Ovary (tissue), 3 donors: ENCODE results near the gene PEAK1.

Experiments used
- POLR2A ChIP-seq: fragments of 450-650 bp; IDR thresholded peaks from one replicate; pipeline ENCODE4 v1.6.1; 2017; ENCODE audit warnings: antibody characterized with exemption, mild to moderate bottlenecking, moderate library complexity
- TF ChIP-seq, protein P1 (sequence below), 3 donors: fragments of 450-650 bp in 2 of 3; fragments of 200-600 bp in 1 of 3; IDR thresholded peaks; one replicate each; pipeline versions ENCODE4 v1.5.1 to v1.8.0; 2016 to 2022; ENCODE audit warnings: antibody characterized with exemption in 3 of 3, mild to moderate bottlenecking in 1 of 3
- donor health status: DM: no; HTN: no; CAD: no.

GRCh38 chr15:77409259-77410156, 10.4 kb downstream of the PEAK1 start:
- TF ChIP-seq, protein P1, sequence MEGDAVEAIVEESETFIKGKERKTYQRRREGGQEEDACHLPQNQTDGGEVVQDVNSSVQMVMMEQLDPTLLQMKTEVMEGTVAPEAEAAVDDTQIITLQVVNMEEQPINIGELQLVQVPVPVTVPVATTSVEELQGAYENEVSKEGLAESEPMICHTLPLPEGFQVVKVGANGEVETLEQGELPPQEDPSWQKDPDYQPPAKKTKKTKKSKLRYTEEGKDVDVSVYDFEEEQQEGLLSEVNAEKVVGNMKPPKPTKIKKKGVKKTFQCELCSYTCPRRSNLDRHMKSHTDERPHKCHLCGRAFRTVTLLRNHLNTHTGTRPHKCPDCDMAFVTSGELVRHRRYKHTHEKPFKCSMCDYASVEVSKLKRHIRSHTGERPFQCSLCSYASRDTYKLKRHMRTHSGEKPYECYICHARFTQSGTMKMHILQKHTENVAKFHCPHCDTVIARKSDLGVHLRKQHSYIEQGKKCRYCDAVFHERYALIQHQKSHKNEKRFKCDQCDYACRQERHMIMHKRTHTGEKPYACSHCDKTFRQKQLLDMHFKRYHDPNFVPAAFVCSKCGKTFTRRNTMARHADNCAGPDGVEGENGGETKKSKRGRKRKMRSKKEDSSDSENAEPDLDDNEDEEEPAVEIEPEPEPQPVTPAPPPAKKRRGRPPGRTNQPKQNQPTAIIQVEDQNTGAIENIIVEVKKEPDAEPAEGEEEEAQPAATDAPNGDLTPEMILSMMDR (IDR thresholded peaks at IDR 0.05) = no peak
- no peak for TF ChIP-seq POLR2A
